ENCODE data around the gene SLC6A11. TPM values are rescaled to one million over a fixed set of nuclear protein-coding genes. Genes with fewer than 3 reads are reported as not detected.

The SLC6A11 gene
- total RNA-seq, 6 experiments from 2014 or later = 0.05 TPM; not detected in 5

DNA sequence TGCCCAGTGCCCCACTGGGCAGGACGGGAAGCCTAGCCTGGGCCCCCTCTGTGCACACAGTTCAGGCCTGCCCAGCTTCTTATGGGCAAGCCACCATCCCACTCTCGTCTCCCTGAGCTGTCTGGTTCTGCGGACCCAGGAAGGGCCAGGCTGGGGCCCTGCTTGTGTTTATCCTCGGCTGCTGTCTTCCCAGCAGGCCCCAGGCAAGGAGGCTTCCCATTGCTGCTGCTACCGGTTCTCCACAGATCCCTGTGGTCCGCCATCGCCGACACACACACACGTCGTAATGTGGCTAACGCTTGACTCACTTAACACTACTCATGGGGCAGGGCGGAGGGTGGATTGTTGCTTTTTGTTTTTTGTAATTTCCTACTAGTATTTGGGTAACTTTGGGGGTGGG, 124.1 kb downstream of the SLC6A11 start:
- no peaks in the 10 kb centered on the region; the same call in 1 of the 2 replicates for H3K9me3 Mint-ChIP-seq
- H3K4me3 Mint-ChIP-seq = no peak overlapping the region
- H3K27ac Mint-ChIP-seq = no peak overlapping the region
- H3K27me3 Mint-ChIP-seq (ENCODE audit: insufficient read depth) = peaks cover 48% of the 10 kb centered on the region
- H3K36me3 Mint-ChIP-seq (ENCODE audit: low read depth) = no peaks in the 10 kb centered on the region
- TF ChIP-seq CTCF (IDR thresholded peaks at IDR 0.05) = no peak
- DNase-seq = no peak
- no peaks in the 10 kb centered on the region for H3K4me1 Mint-ChIP-seq (ENCODE audit: low read depth)

DNA sequence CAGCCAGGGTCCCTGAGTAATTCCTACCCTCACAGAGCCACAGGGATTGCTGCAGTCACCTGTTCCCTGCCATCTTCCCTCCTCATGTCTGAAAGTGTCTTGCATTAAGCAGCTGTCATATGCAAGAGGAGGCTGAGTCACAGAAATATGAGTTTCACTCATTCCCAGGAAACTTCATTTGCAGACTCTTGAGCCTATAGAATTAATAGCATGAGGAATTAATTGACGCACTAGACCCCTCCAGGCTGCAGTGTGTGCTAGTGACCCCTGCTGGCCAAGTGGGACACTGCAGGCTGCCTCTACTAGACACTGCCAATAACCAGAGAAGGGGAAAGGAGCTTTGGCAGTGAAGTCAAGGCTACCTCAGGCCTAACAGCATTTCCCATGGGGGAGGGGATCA, 125.9 kb downstream of the SLC6A11 start:
- peak; percentile 8 for DNase-seq
- H3K27me3 Mint-ChIP-seq (ENCODE audit: insufficient read depth) = peaks cover 49% of the 10 kb centered on the region
- H3K9me3 Mint-ChIP-seq = no peaks in the 10 kb centered on the region; the same call in 1 of the 2 replicates
- TF ChIP-seq CTCF (IDR thresholded peaks at IDR 0.05) = peak; percentile 92
- no peaks in the 10 kb centered on the region for H3K36me3 Mint-ChIP-seq (ENCODE audit: low read depth)
- no peak overlapping the region for H3K4me3 Mint-ChIP-seq
- no peak overlapping the region for H3K27ac Mint-ChIP-seq
- no peaks in the 10 kb centered on the region for H3K4me1 Mint-ChIP-seq (ENCODE audit: low read depth)

GRCh38 chr3:10942690-10943205, 126.7 kb downstream of the SLC6A11 start:
- Mint-ChIP-seq H3K27ac (no peak overlapping the region), H3K4me3 (no peak overlapping the region), H3K27me3 (ENCODE audit: insufficient read depth) (peaks cover 46% of the 10 kb centered on the region), H3K36me3 (ENCODE audit: low read depth) (no peaks in the 10 kb centered on the region), H3K9me3 (no peaks in the 10 kb centered on the region; the same call in 1 of the 2 replicates), H3K4me1 (ENCODE audit: low read depth) (no peaks in the 10 kb centered on the region)
- TF ChIP-seq CTCF (IDR thresholded peaks at IDR 0.05) = no peak
- DNase-seq = no peak

DNA sequence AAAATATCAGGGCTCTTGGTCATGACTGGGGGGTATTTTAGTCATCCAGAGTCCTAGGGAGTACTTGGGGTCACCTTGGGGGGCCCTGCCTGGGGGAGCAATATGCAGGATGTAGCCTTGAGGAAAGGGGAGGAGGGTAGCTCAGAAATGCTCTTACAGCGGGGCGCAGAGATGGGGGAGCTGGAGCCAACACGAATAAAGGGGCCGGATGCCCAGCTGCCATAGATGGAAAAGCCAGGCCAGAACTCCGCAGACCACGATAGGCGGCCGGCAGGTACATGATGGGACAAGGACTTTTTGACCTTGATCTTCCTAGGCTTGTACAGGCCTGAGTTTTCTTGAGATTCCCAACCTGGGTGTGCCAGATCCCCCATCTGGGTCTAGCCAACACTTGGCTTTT, 128.8 kb downstream of the SLC6A11 start:
- H3K9me3 Mint-ChIP-seq = no peaks in the 10 kb centered on the region; the same call in 1 of the 2 replicates
- no peak for DNase-seq
- H3K27me3 Mint-ChIP-seq (ENCODE audit: insufficient read depth) = peaks cover 41% of the 10 kb centered on the region
- H3K36me3 Mint-ChIP-seq (ENCODE audit: low read depth) = no peaks in the 10 kb centered on the region
- H3K4me3 Mint-ChIP-seq = no peak overlapping the region
- no peaks in the 10 kb centered on the region for H3K4me1 Mint-ChIP-seq (ENCODE audit: low read depth)
- no peak overlapping the region for H3K27ac Mint-ChIP-seq
- TF ChIP-seq CTCF (IDR thresholded peaks at IDR 0.05) = no peak

- TF ChIP-seq CTCF (IDR thresholded peaks at IDR 0.05) = peak; percentile 96
- H3K4me1 Mint-ChIP-seq (ENCODE audit: low read depth) = no peaks in the 10 kb centered on the region
- H3K9me3 Mint-ChIP-seq = no peaks in the 10 kb centered on the region; the same call in 1 of the 2 replicates
- no peaks in the 10 kb centered on the region for H3K36me3 Mint-ChIP-seq (ENCODE audit: low read depth)
- no peak overlapping the region for H3K4me3 Mint-ChIP-seq
- H3K27ac Mint-ChIP-seq = no peak overlapping the region
- peaks cover 43% of the 10 kb centered on the region for H3K27me3 Mint-ChIP-seq (ENCODE audit: insufficient read depth)
- DNase-seq = peak; percentile 27
Observed at GRCh38 chr3:10945683-10946287, 129.8 kb downstream of the SLC6A11 start.
